Colonic mucosa (tissue), 4 donors: ENCODE data around the gene RBPMS2. TPM values are rescaled to one million over a fixed set of nuclear protein-coding genes. Genes with fewer than 3 reads are reported as not detected.
A peak's percentile ranks its signal among the peaks of the same experiment; 100 is the strongest.

ENCODE experiments used
- DNase-seq: peaks from one replicate; pipeline ENCODE4 v3.0.0-alpha.2; 2020
- H3K27ac ChIP-seq: fragments of 200-600 bp; one replicate; pipeline ENCODE4 v1.8.0; 2021
- H3K27me3 ChIP-seq: fragments of 200-600 bp; one replicate; pipeline ENCODE4 v1.8.0; 2021
- H3K36me3 ChIP-seq: fragments of 200-600 bp; one replicate; pipeline ENCODE4 v1.8.0; 2021
- H3K4me1 ChIP-seq: fragments of 200-600 bp; one replicate; pipeline ENCODE4 v1.8.0; 2021; ENCODE audit warnings: mild to moderate bottlenecking
- H3K4me3 ChIP-seq: fragments of 200-600 bp; one replicate; pipeline ENCODE4 v1.8.0; 2021
- H3K9ac ChIP-seq, 2 donors: one replicate each; pipeline ENCODE4 v1.7.0; 2013; ENCODE audit warnings: control low read depth in 2 of 2, low read depth in 2 of 2, low read length in 2 of 2
- H3K9me3 ChIP-seq: fragments of 200-600 bp; one replicate; pipeline ENCODE4 v1.8.0; 2021
- CTCF ChIP-seq: fragments of 200-600 bp; IDR thresholded peaks from one replicate; pipeline ENCODE4 v1.8.0; 2022; ENCODE audit warnings: antibody characterized with exemption, mild to moderate bottlenecking
- intact Hi-C: fragments of 100-400 bp; cut with DNase I; formaldehyde crosslinking; loops from one replicate; pipeline ENCODE4 v1.14.1; 2022
- total RNA-seq, 2 donors: library from RNA; stranded (reverse); fragmentation: NEBNext Ultra II Directional in 1 of 2; extraction: Animal tissue kit (Norgen Biotek cat#: 25700) in 1 of 2; gene quantifications; one replicate each; pipeline ENCODE4 v1.2.1, GENCODE V29; 2021
- donor health status: healthy.
- donor health status: DM: no; HTN: no; CAD: no.
- donor health status: DM: no; HTN: no; CAD: no.

The RBPMS2 gene
- total RNA-seq, 2 donors from 2014 or later: 1.3 to 14.5 TPM

- H3K4me3 ChIP-seq: no peak overlapping the region
- DNase-seq: no peak
- H3K27ac ChIP-seq: no peak overlapping the region
- no peaks in the 10 kb centered on the region for H3K9me3 ChIP-seq
- H3K4me1 ChIP-seq: no peaks in the 10 kb centered on the region
- H3K27me3 ChIP-seq: no peaks in the 10 kb centered on the region
- TF ChIP-seq CTCF: no peak
- no peaks in the 10 kb centered on the region for H3K36me3 ChIP-seq
- intact Hi-C loops: loop anchor here (2.0 kb wide), 1 partner anchor 80 kb away; no protein-coding TSS in a partner anchor
- H3K9ac ChIP-seq: peak overlapping the region in 1 of 2 donors; percentile 19
Measured at GRCh38 chr15:64810497-64811326, 35.3 kb upstream of the RBPMS2 start.

DNA sequence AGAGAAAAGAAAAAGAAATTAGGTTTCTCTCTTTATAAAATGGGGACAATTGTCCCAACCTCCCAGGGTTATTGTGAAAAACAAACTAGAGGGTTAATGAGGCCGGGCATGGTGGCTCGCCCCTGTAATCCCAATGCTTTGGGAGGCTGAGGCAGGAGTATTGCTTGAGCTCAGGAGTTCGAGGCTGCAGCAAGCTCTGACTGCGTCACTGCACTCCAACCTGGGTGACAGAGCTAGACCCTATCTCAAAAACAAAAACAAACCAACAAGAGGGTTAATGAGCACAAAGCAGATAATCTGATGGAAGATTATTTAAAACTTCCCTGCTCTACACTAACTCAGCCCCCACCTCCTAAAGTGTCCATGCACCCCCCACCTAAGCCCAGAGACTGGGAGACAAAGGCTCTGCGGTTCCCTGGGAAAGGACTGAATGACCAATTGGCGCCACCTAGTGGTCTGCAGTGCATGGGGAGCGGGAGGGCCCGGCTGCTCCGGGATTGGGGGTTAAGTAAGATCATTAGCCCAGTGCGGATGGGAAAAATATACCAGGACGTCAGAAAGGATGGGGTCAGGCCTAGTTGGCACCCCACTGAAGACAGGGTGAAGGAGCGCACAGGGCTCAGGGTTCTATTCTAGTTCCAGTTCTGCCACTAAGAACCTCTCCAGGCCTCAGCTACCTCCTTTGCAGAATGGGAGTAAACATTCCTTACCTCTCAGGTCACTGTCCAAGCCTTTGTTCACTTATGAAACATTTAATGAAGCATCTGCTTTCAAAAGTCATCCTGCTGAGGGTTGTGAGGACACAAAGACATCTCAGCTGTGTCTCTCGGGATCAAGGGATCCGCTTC lies 34.5 kb upstream of the RBPMS2 start:
- peak; percentile 83 for DNase-seq
- Histone ChIP-seq H3K4me3 (no peak overlapping the region), H3K27me3 (no peaks in the 10 kb centered on the region), H3K4me1 (no peaks in the 10 kb centered on the region), H3K36me3 (no peaks in the 10 kb centered on the region), H3K9ac (peak overlapping the region in 1 of 2 donors; percentile 19), H3K27ac (no peak overlapping the region), H3K9me3 (no peaks in the 10 kb centered on the region)
- peak; percentile 90 for TF ChIP-seq CTCF
- intact Hi-C loops: loop anchor here (2.0 kb wide), 1 partner anchor 79 kb away; no protein-coding TSS in a partner anchor

DNA sequence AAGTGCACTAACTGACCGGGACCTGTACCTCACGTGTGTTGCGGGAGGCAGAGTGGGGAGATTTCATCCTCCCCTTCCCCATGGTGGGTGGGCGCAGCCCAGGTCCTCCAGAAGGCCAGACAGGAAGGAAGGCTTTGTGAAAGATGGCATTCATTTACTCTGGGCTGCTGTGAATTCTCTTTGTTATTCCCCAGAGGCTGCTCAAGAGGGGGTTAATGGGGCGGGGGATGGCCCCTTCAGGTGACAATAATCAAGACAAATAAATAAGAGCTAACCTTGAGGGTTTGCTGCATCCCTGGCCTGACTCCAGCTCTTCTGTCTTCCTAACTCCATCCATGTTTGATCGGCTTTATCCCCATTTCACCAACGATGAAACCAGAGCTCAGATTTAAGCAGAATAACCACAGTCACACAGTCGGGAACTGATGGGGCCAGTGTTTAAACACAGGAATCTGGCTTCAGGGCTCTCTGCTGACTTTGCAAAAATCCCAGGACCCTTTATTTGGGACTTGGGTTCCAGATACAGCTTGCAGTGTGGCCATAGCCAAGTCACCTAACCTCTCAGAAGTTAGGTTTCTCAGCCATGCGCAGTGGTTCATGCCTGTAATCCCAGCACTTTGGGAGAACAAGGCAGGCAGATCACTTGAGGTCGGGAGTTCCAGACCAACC lies 33.5 kb upstream of the RBPMS2 start:
- H3K27me3 ChIP-seq: no peaks in the 10 kb centered on the region
- H3K27ac ChIP-seq: no peak overlapping the region
- no peak for TF ChIP-seq CTCF
- H3K4me3 ChIP-seq: no peak overlapping the region
- no peaks in the 10 kb centered on the region for H3K9me3 ChIP-seq
- H3K4me1 ChIP-seq: no peaks in the 10 kb centered on the region
- intact Hi-C loops: no loop called here
- no peak for DNase-seq
- H3K36me3 ChIP-seq: no peaks in the 10 kb centered on the region
- no peak overlapping the region for H3K9ac ChIP-seq

DNA sequence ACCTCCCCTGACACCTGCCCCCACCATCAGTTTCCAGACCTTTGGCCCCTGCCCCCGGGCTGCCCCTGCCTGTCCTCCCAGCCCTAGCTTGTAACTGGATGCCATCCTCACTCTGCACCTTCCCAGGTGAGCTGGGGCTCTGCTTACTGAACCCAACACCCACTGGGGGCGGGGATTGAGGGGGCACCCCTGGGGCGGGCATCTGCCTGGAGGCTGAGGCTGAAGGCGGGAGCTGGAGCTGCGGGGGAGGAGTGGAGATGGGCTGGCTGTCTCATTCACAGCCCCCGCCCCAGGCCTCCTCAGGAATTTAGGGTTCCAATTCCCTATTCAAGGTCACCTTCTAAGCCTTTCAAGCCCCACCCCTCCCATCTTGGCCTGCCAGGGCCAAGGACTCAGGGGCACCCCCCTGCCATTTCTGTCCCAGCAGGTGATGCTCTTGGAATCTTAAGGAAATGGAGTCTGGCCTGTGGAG lies 32.4 kb upstream of the RBPMS2 start:
- H3K4me3 ChIP-seq: no peak overlapping the region
- TF ChIP-seq CTCF: no peak

More for the DNA sequence above, 32.4 kb upstream of the RBPMS2 start:
- Histone ChIP-seq H3K9me3 (no peaks in the 10 kb centered on the region), H3K9ac (peak overlapping the region in 1 of 2 donors; percentile 24), H3K4me1 (no peaks in the 10 kb centered on the region), H3K36me3 (no peaks in the 10 kb centered on the region), H3K27ac (no peak overlapping the region), H3K27me3 (no peaks in the 10 kb centered on the region)
- intact Hi-C loops: no loop called here
- no peak for DNase-seq
